Measurements from ENCODE around the gene SPATS2. TPM values are rescaled to one million over a fixed set of nuclear protein-coding genes. Genes with fewer than 3 reads are reported as not detected.

The SPATS2 gene
- total and polyA plus RNA-seq, 2 donors (not counting 3 experiments of a cell fraction or from before 2014, with no cell fraction given), result 55.8 to 66.5 TPM

DNA sequence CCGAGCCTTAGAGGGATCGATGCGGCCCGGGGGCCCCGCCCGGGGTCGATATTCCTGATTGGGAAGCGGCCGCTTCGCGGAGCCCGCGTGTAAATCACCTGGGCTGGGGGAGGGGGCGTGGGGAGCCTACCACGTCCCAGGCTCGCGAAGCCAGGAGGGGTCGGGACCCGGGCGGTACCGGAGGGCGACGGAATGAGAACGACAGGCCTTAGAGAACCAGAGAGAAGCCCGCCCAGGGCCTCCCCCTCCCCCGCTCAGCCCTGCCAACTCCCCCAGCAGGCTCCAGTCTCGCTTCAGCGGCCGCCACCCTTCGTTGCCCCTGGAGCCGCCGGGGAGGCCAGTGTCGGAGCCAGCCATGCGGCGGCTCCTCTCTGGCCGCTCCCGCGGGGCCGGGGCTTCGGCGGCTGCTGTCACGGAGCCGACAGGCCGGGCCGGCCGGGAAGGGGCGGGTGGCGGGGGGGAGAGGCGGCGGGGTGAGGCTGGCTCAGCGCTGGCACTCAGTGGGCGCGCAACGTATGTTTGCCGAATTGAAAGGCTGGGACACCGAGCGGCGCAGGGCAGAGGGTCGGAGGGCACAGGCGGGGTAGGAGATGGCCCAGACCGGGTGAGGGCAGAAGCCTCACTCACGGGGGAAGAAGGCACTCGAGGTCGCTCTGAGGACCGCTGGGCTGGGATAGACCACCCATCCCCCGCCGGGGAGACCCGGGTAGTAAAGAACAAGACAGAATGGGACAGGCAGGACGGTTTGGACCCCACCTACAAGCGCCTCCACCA, 22.0 kb upstream of the SPATS2 start:
- CTCF ChIA-PET, result interaction anchor here (1.6 to 8.0 kb wide), 5 partner anchors 10 to 234 kb away, joined by 6 to 280 read pairs (median 157); partner anchors contain the start of genes C1QL4 and PRPH
- H3K9me3 ChIP-seq (replicated peaks; ENCODE audit: control insufficient read depth, insufficient read depth, low read length), result no peaks in the 10 kb centered on the region
- FAIRE-seq (no peak), DNase-seq (ENCODE audit: low read depth, low spot score) (no peak)
- no peak for TF ChIP-seq MYC (IDR thresholded peaks at IDR 0.05; ENCODE audit: low read depth, low read length)
- no peak for TF ChIP-seq FOS (IDR thresholded peaks at IDR 0.05; ENCODE audit: borderline replicate concordance, insufficient read depth, low read length)
- TF ChIP-seq POLR2A (IDR thresholded peaks at IDR 0.05; ENCODE audit: low read depth, low read length), result no peak
- no peak for TF ChIP-seq GATA2 (IDR thresholded peaks at IDR 0.05; ENCODE audit: insufficient read depth, insufficient read length, low read depth, low read length)
- no peak for TF ChIP-seq EZH2 (IDR thresholded peaks at IDR 0.05; ENCODE audit: borderline replicate concordance, low read depth, low read length, severe bottlenecking)
- no peak for TF ChIP-seq POLR2AphosphoS5 (IDR thresholded peaks at IDR 0.05; ENCODE audit: insufficient read depth, low read depth, low read length)
- TF ChIP-seq JUN (IDR thresholded peaks at IDR 0.05; ENCODE audit: borderline replicate concordance, insufficient read depth, insufficient read length, low read depth), result no peak
- TF ChIP-seq, protein P1, sequence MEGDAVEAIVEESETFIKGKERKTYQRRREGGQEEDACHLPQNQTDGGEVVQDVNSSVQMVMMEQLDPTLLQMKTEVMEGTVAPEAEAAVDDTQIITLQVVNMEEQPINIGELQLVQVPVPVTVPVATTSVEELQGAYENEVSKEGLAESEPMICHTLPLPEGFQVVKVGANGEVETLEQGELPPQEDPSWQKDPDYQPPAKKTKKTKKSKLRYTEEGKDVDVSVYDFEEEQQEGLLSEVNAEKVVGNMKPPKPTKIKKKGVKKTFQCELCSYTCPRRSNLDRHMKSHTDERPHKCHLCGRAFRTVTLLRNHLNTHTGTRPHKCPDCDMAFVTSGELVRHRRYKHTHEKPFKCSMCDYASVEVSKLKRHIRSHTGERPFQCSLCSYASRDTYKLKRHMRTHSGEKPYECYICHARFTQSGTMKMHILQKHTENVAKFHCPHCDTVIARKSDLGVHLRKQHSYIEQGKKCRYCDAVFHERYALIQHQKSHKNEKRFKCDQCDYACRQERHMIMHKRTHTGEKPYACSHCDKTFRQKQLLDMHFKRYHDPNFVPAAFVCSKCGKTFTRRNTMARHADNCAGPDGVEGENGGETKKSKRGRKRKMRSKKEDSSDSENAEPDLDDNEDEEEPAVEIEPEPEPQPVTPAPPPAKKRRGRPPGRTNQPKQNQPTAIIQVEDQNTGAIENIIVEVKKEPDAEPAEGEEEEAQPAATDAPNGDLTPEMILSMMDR (IDR thresholded peaks at IDR 0.05; ENCODE audit: extremely low read depth in 1 of 2, insufficient read depth in 1 of 2, low read depth in 1 of 2, low read length in 2 of 2), result no peak
- TF ChIP-seq, protein P2, sequence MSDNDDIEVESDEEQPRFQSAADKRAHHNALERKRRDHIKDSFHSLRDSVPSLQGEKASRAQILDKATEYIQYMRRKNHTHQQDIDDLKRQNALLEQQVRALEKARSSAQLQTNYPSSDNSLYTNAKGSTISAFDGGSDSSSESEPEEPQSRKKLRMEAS (IDR thresholded peaks at IDR 0.05; ENCODE audit: insufficient read depth, insufficient read length), result no peak
- H4K20me1 ChIP-seq (replicated peaks; ENCODE audit: control insufficient read depth, extremely low read depth, insufficient read depth, low read length), result no peaks in the 10 kb centered on the region
- no TSS peak for BruUV-seq (replicated peaks)
- H3K27me3 ChIP-seq (ENCODE audit: control insufficient read depth in 2 of 2, insufficient read depth in 2 of 2, low read length in 2 of 2), result peaks cover 41 to 58% of the 10 kb centered on the region in 2 experiments
- dilution Hi-C loops (cut with MboI; ENCODE audit: extremely low pct_ligation_motif_present, low sequenced_read_pairs), result no loop called here
- no peaks in the 10 kb centered on the region for H3K36me3 ChIP-seq (ENCODE audit: control insufficient read depth in 2 of 2, extremely low read depth in 1 of 2, insufficient read depth in 2 of 2, low read length in 2 of 2)
- H3K9me1 ChIP-seq (replicated peaks; ENCODE audit: control insufficient read depth, extremely low read depth, insufficient read depth, low read length), result no peaks in the 10 kb centered on the region
- H3K79me2 ChIP-seq (ENCODE audit: control insufficient read depth, insufficient read depth, low read length), result no peaks in the 10 kb centered on the region
- POLR2A ChIA-PET, result no interaction called here
- H3K4me2 ChIP-seq (ENCODE audit: insufficient read depth, low read length), result peak overlapping the region; percentile 28
- no peak overlapping the region for H2AFZ ChIP-seq (ENCODE audit: low read depth, low read length)
- peak overlapping the region in 1 of 3 experiments; percentile 25 for H3K4me3 ChIP-seq (replicated peaks in 1 of 3; ENCODE audit: insufficient read depth in 1 of 3, low read depth in 1 of 3, low read length in 3 of 3)
- H3K27ac ChIP-seq (ENCODE audit: insufficient read depth, low read depth, low read length), result no peak overlapping the region
- peaks cover 40% of the 10 kb centered on the region for H3K4me1 ChIP-seq (ENCODE audit: control insufficient read depth, extremely low read depth, insufficient read depth, low read length)
- intact Hi-C loops (cut with micrococcal nuclease), result loop anchor here (10.0 kb wide), 1 partner anchor 400 kb away; the partner anchor contains the start of gene TMBIM6
- no peak overlapping the region for H3K9ac ChIP-seq (replicated peaks; ENCODE audit: extremely low read depth, insufficient read depth, low read length)

Measured in endothelial cell of umbilical vein (primary cell).